Gastroesophageal sphincter (tissue), 4 donors: ENCODE data around the gene ARHGAP6. TPM values are rescaled to one million over a fixed set of nuclear protein-coding genes. Genes with fewer than 3 reads are reported as not detected.

Experiments used
- ATAC-seq: fragments of 150-250 bp; one replicate; pipeline ENCODE4 v1.9.1; 2016; ENCODE audit warnings: mild to moderate bottlenecking, moderate library complexity
- H3K27ac ChIP-seq, 4 donors: fragments of 200-600 bp; sonication (generic) in 3 of 4; 1 replicate in 3 of 4; 2 replicates in 1 of 4; pipeline ENCODE4 v1.5.1; 2016 to 2019
- H3K27me3 ChIP-seq: fragments of 200-600 bp; sonication (generic); one replicate; pipeline ENCODE4 v1.5.1; 2019
- H3K36me3 ChIP-seq, 2 donors: fragments of 200-600 bp; sonication (generic); one replicate each; pipeline ENCODE4 v1.5.1; 2019; ENCODE audit warnings: control low read depth in 1 of 2
- H3K4me1 ChIP-seq, 3 donors: fragments of 200-600 bp; sonication (generic); 1 replicate in 2 of 3; 2 replicates in 1 of 3; pipeline ENCODE4 v1.5.1; 2016 to 2019; ENCODE audit warnings: control low read depth in 2 of 3
- H3K4me3 ChIP-seq, 2 donors: fragments of 200-600 bp; sonication (generic); one replicate each; pipeline ENCODE4 v1.5.1; 2019; ENCODE audit warnings: mild to moderate bottlenecking in 1 of 2, moderate library complexity in 1 of 2
- H3K9me3 ChIP-seq, 3 donors: fragments of 200-600 bp; sonication (generic); one replicate each; pipeline ENCODE4 v1.5.1; 2017 to 2019; ENCODE audit warnings: control low read depth in 2 of 3
- CTCF ChIP-seq, 4 experiments: fragments of 200-600 bp in 2 of 4; fragments of 450-650 bp in 2 of 4; sonication (generic) in 1 of 4; IDR thresholded peaks; one replicate each; pipeline ENCODE4 v1.5.1; 2017 to 2019; ENCODE audit warnings: antibody characterized with exemption in 4 of 4, mild to moderate bottlenecking in 2 of 4, moderate library complexity in 2 of 4
- EP300 ChIP-seq: sonication (generic); formaldehyde crosslinking; IDR thresholded peaks from one replicate; pipeline ENCODE4 v1.6.1; 2017; ENCODE audit warnings: antibody characterized with exemption, mild to moderate bottlenecking
- POLR2A ChIP-seq, 2 donors: fragments of 450-650 bp; IDR thresholded peaks; one replicate each; pipeline ENCODE4 v1.6.1; 2017; ENCODE audit warnings: antibody characterized with exemption in 2 of 2, mild to moderate bottlenecking in 2 of 2, moderate library complexity in 1 of 2
- POLR2AphosphoS5 ChIP-seq: sonication (generic); formaldehyde crosslinking; IDR thresholded peaks from one replicate; pipeline ENCODE4 v1.6.1; 2017; ENCODE audit warnings: antibody characterized with exemption
- WGBS, 2 donors: methylation state at CpG; one replicate each; pipeline ENCODE4 v1.1.5; 2018; ENCODE audit warnings: low coverage in 1 of 2; 5-methylcytosine and 5-hydroxymethylcytosine counted together
- total RNA-seq, 4 donors: library from RNA; depleted of rRNA; stranded (reverse); fragments of >200 nt; gene quantifications; one replicate each; pipeline ENCODE4 v1.1.0, GENCODE V29; 2016

ARHGAP6 gene
- total RNA-seq, 4 donors from 2014 or later: 25.2 to 35.1 (median 31.8) TPM

GRCh38 chrX:11474021-11474420 is 191.7 kb downstream of the ARHGAP6 start:
- no peak for ATAC-seq
- TF ChIP-seq CTCF (IDR thresholded peaks at IDR 0.05): no peak
- no peak for TF ChIP-seq POLR2A (IDR thresholded peaks at IDR 0.05)
- no peak for TF ChIP-seq POLR2AphosphoS5
- no peak for TF ChIP-seq EP300
- Histone ChIP-seq H3K4me1 (peaks cover 0 to 26% (median 0%) of the 10 kb centered on the region in 3 donors), H3K27me3 (no peaks in the 10 kb centered on the region), H3K9me3 (no peaks in the 10 kb centered on the region), H3K36me3 (no peaks in the 10 kb centered on the region), H3K4me3 (no peak overlapping the region), H3K27ac (no peak overlapping the region)
- WGBS, 2 donors: 100% methylated on average over 1 of the region's 1 CpG; no CpG with 5 or more reads in 1 of the 2 donors

GRCh38 chrX:11472879-11473278 is 192.8 kb downstream of the ARHGAP6 start:
- ATAC-seq: no peak
- no peak overlapping the region for H3K27ac ChIP-seq
- TF ChIP-seq POLR2AphosphoS5 (no peak), EP300 (no peak), CTCF (IDR thresholded peaks at IDR 0.05) (no peak), POLR2A (IDR thresholded peaks at IDR 0.05) (no peak)

GRCh38 chrX:11472381-11472780 is 193.3 kb downstream of the ARHGAP6 start:
- Histone ChIP-seq H3K9me3 (no peaks in the 10 kb centered on the region), H3K36me3 (no peaks in the 10 kb centered on the region), H3K4me3 (no peak overlapping the region), H3K27me3 (no peaks in the 10 kb centered on the region), H3K4me1 (peaks cover 0 to 15% (median 0%) of the 10 kb centered on the region in 3 donors), H3K27ac (no peak overlapping the region)
- no peak for ATAC-seq
- WGBS, 2 donors: 63 to 100% methylated on average over 1 to 2 of the region's 2 CpGs
- no peak for TF ChIP-seq CTCF (IDR thresholded peaks at IDR 0.05)
- no peak for TF ChIP-seq EP300
- no peak for TF ChIP-seq POLR2AphosphoS5
- no peak for TF ChIP-seq POLR2A (IDR thresholded peaks at IDR 0.05)

More at GRCh38 chrX:11472879-11473278, 192.8 kb downstream of the ARHGAP6 start:
- Histone ChIP-seq H3K4me1 (peaks cover 0 to 15% (median 0%) of the 10 kb centered on the region in 3 donors), H3K27me3 (no peaks in the 10 kb centered on the region), H3K4me3 (no peak overlapping the region), H3K36me3 (no peaks in the 10 kb centered on the region), H3K9me3 (no peaks in the 10 kb centered on the region)
- 68% methylated on average over 3 of the region's 3 CpGs; no CpG with 5 or more reads in 1 of the 2 donors for WGBS, 2 donors

- peak; percentile 26 for ATAC-seq
- Histone ChIP-seq H3K4me1 (peaks cover 0 to 15% (median 0%) of the 10 kb centered on the region in 3 donors), H3K4me3 (no peak overlapping the region), H3K9me3 (no peaks in the 10 kb centered on the region), H3K36me3 (no peaks in the 10 kb centered on the region), H3K27me3 (no peaks in the 10 kb centered on the region), H3K27ac (peak overlapping the region; percentile 53 to 76 (median 56))
- TF ChIP-seq POLR2A (IDR thresholded peaks at IDR 0.05): no peak
- TF ChIP-seq POLR2AphosphoS5: no peak
- no peak for TF ChIP-seq CTCF (IDR thresholded peaks at IDR 0.05)
- no peak for TF ChIP-seq EP300
- WGBS, 2 donors: 25 to 33% methylated on average over 1 of the region's 1 CpG
These were observed 195.3 kb downstream of the ARHGAP6 start for GRCh38 chrX:11470250-11470974.
